Astrocyte (in vitro differentiated cells and primary cell): ENCODE measurements around the gene PLD5.

ENCODE experiments used
- CTCF ChIP-seq: IDR thresholded peaks from 2 replicates; pipeline ENCODE4 v1.5.1; 2011; ENCODE audit warnings: low read depth, mild to moderate bottlenecking, inconsistent platforms, low read length, moderate library complexity; ENCODE audit not compliant: insufficient read depth
- EZH2 ChIP-seq: IDR thresholded peaks from 2 replicates; pipeline ENCODE4 v1.6.1; 2012; ENCODE audit warnings: mild to moderate bottlenecking, low read length, inconsistent platforms; ENCODE audit not compliant: insufficient read depth

- TF ChIP-seq EZH2 (no peak), CTCF (no peak)
Observed at GRCh38 chr1:242435200-242435599, 89.3 kb downstream of the PLD5 start.
